ENCODE data around the gene FKRP.

Gene FKRP

DNA sequence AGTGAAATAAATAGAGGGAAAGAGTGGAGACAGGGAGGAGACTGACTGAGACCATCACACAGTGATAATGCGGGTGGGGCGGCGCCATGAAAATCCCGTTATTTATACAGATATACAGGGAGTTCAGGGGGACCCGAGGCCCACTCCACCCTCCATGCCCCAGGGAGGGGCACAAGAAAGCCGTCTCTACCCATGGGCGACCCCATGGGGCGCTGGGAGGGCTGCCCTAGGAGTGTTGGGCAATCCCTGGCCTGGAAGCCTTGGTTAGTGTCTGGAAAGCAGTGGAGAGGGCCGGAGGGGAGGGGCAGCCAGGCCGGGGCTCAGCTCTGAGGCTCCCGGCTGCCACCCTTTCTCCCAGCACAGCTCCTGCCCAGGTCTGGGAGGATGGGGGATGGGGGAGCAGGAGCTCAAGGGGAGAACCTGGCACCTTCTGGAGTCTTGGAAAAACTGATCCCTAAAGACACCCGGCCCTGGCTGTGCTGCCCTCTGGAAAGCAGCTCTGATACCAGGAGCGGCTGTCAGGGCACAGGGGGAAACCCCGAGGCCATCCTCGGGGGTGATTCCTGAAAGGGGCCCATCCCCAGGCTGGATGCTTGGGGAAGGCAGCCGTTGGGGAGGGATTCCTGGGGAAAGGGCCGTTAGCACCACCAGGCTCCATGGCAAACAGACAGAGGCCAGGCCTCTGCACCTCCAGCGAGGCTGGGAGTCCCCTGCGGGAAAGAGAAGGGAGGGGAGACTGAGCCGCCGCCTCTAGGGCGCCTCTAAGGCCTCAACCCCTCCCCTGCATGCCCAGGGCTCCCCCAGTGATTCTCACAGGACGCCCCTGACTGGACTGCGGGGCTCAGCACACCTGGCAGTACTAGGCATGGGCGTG is 26.0 kb upstream of the FKRP start:
- Histone ChIP-seq H3K4me3 (ENCODE audit: low read depth in 1 of 2, low read length in 2 of 2) (no peak overlapping the region), H3K36me3 (ENCODE audit: control insufficient read depth in 1 of 2, insufficient read depth in 2 of 2, low read length in 2 of 2) (peaks cover 11 to 47% of the 10 kb centered on the region in 2 donors), H3K4me1 (ENCODE audit: control insufficient read depth in 1 of 2, insufficient read depth in 2 of 2, low read length in 2 of 2) (peaks cover 13 to 32% of the 10 kb centered on the region in 2 donors)

DNA sequence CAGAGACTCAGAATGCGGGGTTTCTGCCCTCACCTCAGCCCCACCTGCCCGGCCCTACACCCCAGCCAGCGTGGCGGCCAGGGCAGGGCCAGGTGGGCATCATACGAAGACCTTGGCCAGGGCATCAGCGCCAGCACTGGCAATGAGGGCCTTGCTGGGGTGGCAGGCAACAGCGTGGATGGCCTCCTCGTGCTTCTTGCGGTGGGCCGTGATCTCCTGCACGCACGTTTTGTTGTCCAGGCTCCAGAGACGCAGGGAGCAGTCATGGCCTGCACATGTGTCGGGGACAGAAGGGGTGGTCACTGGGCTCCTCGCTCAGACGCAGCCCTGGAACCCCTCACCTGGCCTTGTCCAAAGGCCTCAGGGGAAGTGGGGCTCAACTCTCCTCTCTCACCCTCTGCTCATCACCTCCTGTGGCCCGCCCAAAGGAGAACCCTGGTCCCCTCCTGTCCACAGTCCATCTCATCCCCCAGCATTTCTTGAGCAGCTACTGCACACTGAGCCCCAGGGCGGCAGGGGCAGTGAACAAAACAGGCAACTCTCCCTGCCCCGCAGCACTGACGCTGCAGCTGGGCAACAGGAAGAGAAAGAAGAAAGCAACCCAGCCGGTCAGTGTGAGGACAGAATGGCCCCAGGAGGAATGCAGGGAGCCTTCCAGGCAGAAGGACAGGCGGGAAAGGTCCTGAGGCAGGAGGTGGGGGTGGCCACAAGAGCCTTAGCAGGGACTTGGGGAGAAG is 25.2 kb upstream of the FKRP start:
- H3K27me3 ChIP-seq (ENCODE audit: control insufficient read depth in 1 of 2, insufficient read depth in 2 of 2, low read length in 2 of 2): no peaks in the 10 kb centered on the region
- H3K36me3 ChIP-seq (ENCODE audit: control insufficient read depth in 1 of 2, insufficient read depth in 2 of 2, low read length in 2 of 2): peaks cover 14 to 55% of the 10 kb centered on the region in 2 donors
- no peak overlapping the region for H3K9ac ChIP-seq (ENCODE audit: low read depth in 1 of 2, low read length in 2 of 2)
- peaks cover 7 to 24% of the 10 kb centered on the region in 2 donors for H3K4me1 ChIP-seq (ENCODE audit: control insufficient read depth in 1 of 2, insufficient read depth in 2 of 2, low read length in 2 of 2)
- H3K4me3 ChIP-seq (ENCODE audit: low read depth in 1 of 2, low read length in 2 of 2): no peak overlapping the region
- no peaks in the 10 kb centered on the region for H3K9me3 ChIP-seq (ENCODE audit: control insufficient read depth in 1 of 2, low read length in 2 of 2)
- H3K27ac ChIP-seq (ENCODE audit: low read depth, low read length): no peak overlapping the region

More for the DNA sequence above, 26.0 kb upstream of the FKRP start:
- H3K27me3 ChIP-seq (ENCODE audit: control insufficient read depth in 1 of 2, insufficient read depth in 2 of 2, low read length in 2 of 2): no peaks in the 10 kb centered on the region
- no peak overlapping the region for H3K27ac ChIP-seq (ENCODE audit: low read depth, low read length)
- H3K9ac ChIP-seq (ENCODE audit: low read depth in 1 of 2, low read length in 2 of 2): no peak overlapping the region
- H3K9me3 ChIP-seq (ENCODE audit: control insufficient read depth in 1 of 2, low read length in 2 of 2): no peaks in the 10 kb centered on the region

DNA sequence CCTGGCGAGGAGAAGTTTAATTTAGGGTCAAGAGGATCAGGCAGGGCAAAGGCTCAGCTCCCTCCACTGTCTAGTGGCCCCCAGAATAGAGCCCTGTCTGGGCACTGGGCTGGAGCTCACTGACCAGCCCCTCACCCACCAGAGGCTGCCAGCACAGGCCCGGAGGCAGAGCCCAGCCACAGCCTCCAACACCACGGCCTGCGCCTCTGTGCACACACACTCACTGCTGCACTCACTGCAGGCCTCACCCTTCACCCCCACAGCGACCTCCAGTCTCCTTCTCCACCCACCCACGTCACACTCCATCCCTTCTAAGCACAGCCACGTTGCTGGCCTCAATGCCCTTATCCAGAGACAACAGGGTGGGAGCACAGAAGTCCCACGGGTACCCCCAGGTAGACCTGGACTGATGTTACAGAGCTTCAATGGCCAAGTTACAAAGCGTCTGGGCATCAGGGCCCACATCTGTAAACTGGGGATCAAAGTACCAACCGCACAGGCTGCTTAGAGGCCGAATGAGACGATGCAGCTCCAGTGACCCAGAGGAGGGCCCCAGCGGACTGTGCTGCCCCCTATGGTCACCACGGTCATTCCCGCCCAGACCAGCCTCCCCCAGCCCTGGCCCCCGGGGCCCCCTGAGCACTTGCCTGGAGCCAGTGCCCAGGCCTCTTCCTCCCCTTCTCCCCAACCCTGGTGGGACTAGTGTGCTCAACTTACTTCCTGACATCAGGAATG is 24.4 kb upstream of the FKRP start:
- no peak overlapping the region for H3K27ac ChIP-seq (ENCODE audit: low read depth, low read length)
- no peak overlapping the region for H3K4me3 ChIP-seq (ENCODE audit: low read depth in 1 of 2, low read length in 2 of 2)
- H3K9me3 ChIP-seq (ENCODE audit: control insufficient read depth in 1 of 2, low read length in 2 of 2): no peaks in the 10 kb centered on the region
- H3K27me3 ChIP-seq (ENCODE audit: control insufficient read depth in 1 of 2, insufficient read depth in 2 of 2, low read length in 2 of 2): no peaks in the 10 kb centered on the region
- H3K9ac ChIP-seq (ENCODE audit: low read depth in 1 of 2, low read length in 2 of 2): no peak overlapping the region
- peaks cover 7 to 21% of the 10 kb centered on the region in 2 donors for H3K4me1 ChIP-seq (ENCODE audit: control insufficient read depth in 1 of 2, insufficient read depth in 2 of 2, low read length in 2 of 2)
- peaks cover 19 to 63% of the 10 kb centered on the region in 2 donors for H3K36me3 ChIP-seq (ENCODE audit: control insufficient read depth in 1 of 2, insufficient read depth in 2 of 2, low read length in 2 of 2)

DNA sequence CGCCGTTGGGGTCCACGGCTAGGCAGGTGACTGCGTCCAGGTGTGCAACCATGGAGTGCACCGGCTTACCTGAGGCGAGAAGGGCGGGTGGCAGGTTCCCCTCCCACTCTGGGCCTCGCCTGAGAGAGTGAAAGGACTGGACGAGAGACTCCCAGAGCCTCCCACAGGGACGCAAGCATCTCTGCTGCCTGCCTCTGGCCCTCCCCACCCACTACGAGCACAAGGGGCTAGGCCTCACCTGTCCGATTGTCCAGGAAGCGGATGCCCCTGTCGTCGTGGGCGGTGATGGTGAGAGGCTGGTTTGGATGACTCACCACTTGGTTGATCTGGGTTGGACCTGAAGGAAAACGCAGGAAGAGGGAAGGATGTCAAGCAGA is 23.9 kb upstream of the FKRP start:
- Histone ChIP-seq H3K27ac (ENCODE audit: low read depth, low read length) (no peak overlapping the region), H3K9me3 (ENCODE audit: control insufficient read depth in 1 of 2, low read length in 2 of 2) (no peaks in the 10 kb centered on the region), H3K36me3 (ENCODE audit: control insufficient read depth in 1 of 2, insufficient read depth in 2 of 2, low read length in 2 of 2) (peaks cover 19 to 68% of the 10 kb centered on the region in 2 donors), H3K4me3 (ENCODE audit: low read depth in 1 of 2, low read length in 2 of 2) (no peak overlapping the region), H3K4me1 (ENCODE audit: control insufficient read depth in 1 of 2, insufficient read depth in 2 of 2, low read length in 2 of 2) (peaks cover 7 to 21% of the 10 kb centered on the region in 2 donors), H3K27me3 (ENCODE audit: control insufficient read depth in 1 of 2, insufficient read depth in 2 of 2, low read length in 2 of 2) (no peaks in the 10 kb centered on the region), H3K9ac (ENCODE audit: low read depth in 1 of 2, low read length in 2 of 2) (no peak overlapping the region)

DNA sequence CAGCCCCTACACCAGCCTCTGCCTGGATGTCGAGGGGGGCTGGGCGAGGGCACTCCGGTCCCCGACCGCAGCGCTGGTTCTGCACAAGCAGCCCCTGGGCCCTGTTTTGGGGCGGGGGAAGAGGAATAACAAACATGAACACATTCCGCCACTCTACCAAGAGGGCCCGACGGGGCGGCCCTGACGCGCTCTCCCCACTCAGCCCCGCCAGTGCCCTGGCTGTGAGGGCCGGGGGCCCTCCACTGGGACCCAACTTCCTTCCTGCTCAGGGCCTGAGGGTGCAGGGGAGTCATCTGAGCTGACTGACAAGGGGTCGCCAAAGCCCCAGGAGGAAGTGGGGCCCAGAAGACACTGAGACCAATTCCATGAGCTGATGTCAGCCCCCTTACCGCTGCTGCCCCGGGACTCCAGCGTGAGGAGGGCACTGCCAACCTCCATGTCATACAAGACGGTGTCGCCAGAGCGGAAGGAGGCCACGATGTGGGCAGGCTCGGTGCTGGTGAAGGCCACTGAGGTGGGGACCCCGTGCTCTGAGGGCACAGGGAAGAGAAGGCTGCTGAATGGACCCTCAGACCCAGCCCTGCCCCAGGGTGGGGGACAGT is 23.3 kb upstream of the FKRP start:
- H3K4me3 ChIP-seq (ENCODE audit: low read depth in 1 of 2, low read length in 2 of 2): no peak overlapping the region
- H3K4me1 ChIP-seq (ENCODE audit: control insufficient read depth in 1 of 2, insufficient read depth in 2 of 2, low read length in 2 of 2): peaks cover 6 to 20% of the 10 kb centered on the region in 2 donors
- no peaks in the 10 kb centered on the region for H3K27me3 ChIP-seq (ENCODE audit: control insufficient read depth in 1 of 2, insufficient read depth in 2 of 2, low read length in 2 of 2)
- H3K9ac ChIP-seq (ENCODE audit: low read depth in 1 of 2, low read length in 2 of 2): no peak overlapping the region
- H3K9me3 ChIP-seq (ENCODE audit: control insufficient read depth in 1 of 2, low read length in 2 of 2): no peaks in the 10 kb centered on the region
- H3K27ac ChIP-seq (ENCODE audit: low read depth, low read length): no peak overlapping the region
- peaks cover 21 to 74% of the 10 kb centered on the region in 2 donors for H3K36me3 ChIP-seq (ENCODE audit: control insufficient read depth in 1 of 2, insufficient read depth in 2 of 2, low read length in 2 of 2)

DNA sequence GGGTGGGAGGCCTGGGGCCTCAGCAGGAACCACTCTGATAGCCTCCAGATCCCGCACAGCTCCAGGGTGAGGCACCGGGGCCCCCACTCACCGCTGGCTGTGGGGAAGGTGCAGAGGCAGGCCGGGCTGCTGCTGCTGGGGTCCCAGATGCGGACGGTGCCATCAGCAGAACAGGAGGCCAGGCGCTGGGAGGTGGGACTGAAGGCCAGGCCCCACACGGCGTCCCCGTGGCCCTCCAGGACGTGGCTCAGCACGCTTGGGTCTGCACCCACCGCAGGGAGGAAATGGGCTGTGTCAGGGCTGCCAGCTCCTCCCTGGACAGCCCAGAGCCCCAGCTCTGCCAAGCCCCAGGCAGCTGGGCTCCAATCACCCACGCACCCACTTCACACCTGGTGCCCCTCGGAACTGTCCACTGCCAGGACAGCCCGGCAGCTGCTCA is 22.8 kb upstream of the FKRP start:
- no peak overlapping the region for H3K4me3 ChIP-seq (ENCODE audit: low read depth in 1 of 2, low read length in 2 of 2)

DNA sequence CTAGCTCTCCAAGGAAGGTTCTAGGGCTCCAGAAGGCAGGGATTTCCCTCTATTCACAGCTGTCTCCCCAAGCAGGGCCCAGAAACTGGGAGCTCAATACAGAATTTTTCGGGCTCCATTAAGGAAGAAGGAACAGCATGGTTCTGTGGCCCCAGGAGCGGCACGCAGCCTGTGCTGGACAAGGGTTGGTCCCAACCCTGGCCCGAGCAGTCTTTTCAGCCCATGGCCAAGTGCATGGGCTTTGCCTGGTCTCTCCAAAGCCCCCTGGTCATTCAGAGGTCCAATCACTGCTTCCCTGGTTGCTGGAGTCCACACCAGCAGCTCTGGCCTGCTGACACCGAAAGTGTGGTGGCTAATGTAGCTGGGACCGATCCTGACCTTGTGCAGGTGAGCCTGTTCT is 22.4 kb upstream of the FKRP start:
- no peaks in the 10 kb centered on the region for H3K27me3 ChIP-seq (ENCODE audit: control insufficient read depth in 1 of 2, insufficient read depth in 2 of 2, low read length in 2 of 2)
- no peak overlapping the region for H3K27ac ChIP-seq (ENCODE audit: low read depth, low read length)
- H3K9me3 ChIP-seq (ENCODE audit: control insufficient read depth in 1 of 2, low read length in 2 of 2): no peaks in the 10 kb centered on the region
- H3K36me3 ChIP-seq (ENCODE audit: control insufficient read depth in 1 of 2, insufficient read depth in 2 of 2, low read length in 2 of 2): peaks cover 25 to 83% of the 10 kb centered on the region in 2 donors
- H3K4me1 ChIP-seq (ENCODE audit: control insufficient read depth in 1 of 2, insufficient read depth in 2 of 2, low read length in 2 of 2): peaks cover 0 to 10% of the 10 kb centered on the region in 2 donors
- H3K9ac ChIP-seq (ENCODE audit: low read depth in 1 of 2, low read length in 2 of 2): no peak overlapping the region
- H3K4me3 ChIP-seq (ENCODE audit: low read depth in 1 of 2, low read length in 2 of 2): no peak overlapping the region

More for the DNA sequence above, 22.8 kb upstream of the FKRP start:
- H3K9ac ChIP-seq (ENCODE audit: low read depth in 1 of 2, low read length in 2 of 2): no peak overlapping the region
- no peak overlapping the region for H3K27ac ChIP-seq (ENCODE audit: low read depth, low read length)
- H3K36me3 ChIP-seq (ENCODE audit: control insufficient read depth in 1 of 2, insufficient read depth in 2 of 2, low read length in 2 of 2): peaks cover 25 to 79% of the 10 kb centered on the region in 2 donors
- H3K9me3 ChIP-seq (ENCODE audit: control insufficient read depth in 1 of 2, low read length in 2 of 2): no peaks in the 10 kb centered on the region
- peaks cover 1 to 15% of the 10 kb centered on the region in 2 donors for H3K4me1 ChIP-seq (ENCODE audit: control insufficient read depth in 1 of 2, insufficient read depth in 2 of 2, low read length in 2 of 2)
- H3K27me3 ChIP-seq (ENCODE audit: control insufficient read depth in 1 of 2, insufficient read depth in 2 of 2, low read length in 2 of 2): no peaks in the 10 kb centered on the region

DNA sequence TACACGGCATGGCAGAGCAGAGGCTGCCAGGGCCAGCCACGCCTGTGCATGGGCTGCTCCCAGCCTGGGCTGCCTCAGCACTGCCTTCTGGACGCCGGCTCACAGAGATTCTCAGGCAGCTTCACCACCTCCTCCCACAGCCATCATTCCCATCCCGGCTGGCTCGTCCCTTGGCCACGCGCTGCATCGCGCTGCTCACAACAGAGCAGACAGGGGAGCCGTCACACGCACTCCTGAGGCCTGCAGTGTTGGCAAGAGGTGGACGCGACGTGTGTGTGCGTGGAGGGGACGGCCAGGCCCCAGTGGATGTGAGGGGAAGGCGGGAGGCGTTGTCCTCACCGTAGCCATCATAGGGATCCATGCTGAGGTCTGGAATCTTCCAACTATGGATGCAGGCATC is 21.4 kb upstream of the FKRP start:
- Histone ChIP-seq H3K36me3 (ENCODE audit: control insufficient read depth in 1 of 2, insufficient read depth in 2 of 2, low read length in 2 of 2) (peaks cover 30 to 93% of the 10 kb centered on the region in 2 donors), H3K27me3 (ENCODE audit: control insufficient read depth in 1 of 2, insufficient read depth in 2 of 2, low read length in 2 of 2) (no peaks in the 10 kb centered on the region)

DNA sequence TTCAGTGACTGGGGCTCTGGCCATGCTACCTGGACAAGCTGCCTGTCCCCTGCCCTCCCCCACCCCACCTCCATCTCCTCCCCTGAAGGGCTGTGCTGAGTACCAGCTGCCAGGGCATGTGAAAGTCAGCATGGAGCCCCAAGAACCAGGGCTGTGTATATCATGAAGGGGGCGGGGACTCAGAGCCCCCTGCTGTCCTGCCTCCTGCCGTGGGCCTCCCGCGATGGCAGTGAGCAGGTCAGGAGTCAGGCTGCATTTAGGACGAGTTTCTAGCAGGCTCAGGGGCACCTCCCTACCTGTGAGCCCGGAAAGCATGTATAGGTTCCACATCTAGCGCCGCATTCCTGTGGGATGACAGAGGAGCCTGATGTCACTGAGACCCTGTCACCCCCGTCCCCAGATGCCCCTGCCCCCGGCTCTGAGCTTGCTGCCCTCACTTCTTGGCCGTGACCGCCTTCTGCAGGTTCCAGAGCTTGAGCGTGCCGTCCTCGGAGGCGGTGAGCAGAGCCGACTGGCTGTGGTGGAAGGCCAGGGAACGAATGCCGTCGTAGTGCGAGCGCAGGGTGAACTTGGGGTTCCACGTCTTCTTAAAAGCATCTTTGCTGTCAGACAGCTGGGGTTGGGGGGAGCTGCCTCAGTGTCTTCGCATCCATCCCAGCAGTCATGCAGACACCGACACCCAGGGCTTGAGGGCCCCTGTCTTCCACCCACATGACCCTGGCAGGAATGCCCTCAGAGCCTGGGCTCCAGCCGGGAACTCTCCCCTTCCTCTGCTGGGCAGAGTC is 20.6 kb upstream of the FKRP start:
- Histone ChIP-seq H3K27ac (ENCODE audit: low read depth, low read length) (no peak overlapping the region), H3K4me1 (ENCODE audit: control insufficient read depth in 1 of 2, insufficient read depth in 2 of 2, low read length in 2 of 2) (peaks cover 4 to 5% of the 10 kb centered on the region in 2 donors), H3K4me3 (ENCODE audit: low read depth in 1 of 2, low read length in 2 of 2) (no peak overlapping the region), H3K9me3 (ENCODE audit: control insufficient read depth in 1 of 2, low read length in 2 of 2) (no peaks in the 10 kb centered on the region), H3K27me3 (ENCODE audit: control insufficient read depth in 1 of 2, insufficient read depth in 2 of 2, low read length in 2 of 2) (no peaks in the 10 kb centered on the region), H3K9ac (ENCODE audit: low read depth in 1 of 2, low read length in 2 of 2) (no peak overlapping the region), H3K36me3 (ENCODE audit: control insufficient read depth in 1 of 2, insufficient read depth in 2 of 2, low read length in 2 of 2) (peaks cover 34 to 95% of the 10 kb centered on the region in 2 donors)

More for the DNA sequence above, 21.4 kb upstream of the FKRP start:
- Histone ChIP-seq H3K9ac (ENCODE audit: low read depth in 1 of 2, low read length in 2 of 2) (no peak overlapping the region), H3K4me1 (ENCODE audit: control insufficient read depth in 1 of 2, insufficient read depth in 2 of 2, low read length in 2 of 2) (peaks cover 4 to 5% of the 10 kb centered on the region in 2 donors), H3K27ac (ENCODE audit: low read depth, low read length) (no peak overlapping the region), H3K9me3 (ENCODE audit: control insufficient read depth in 1 of 2, low read length in 2 of 2) (no peaks in the 10 kb centered on the region), H3K4me3 (ENCODE audit: low read depth in 1 of 2, low read length in 2 of 2) (no peak overlapping the region)

All from duodenal mucosa (tissue), 2 donors.